HG03378 (cell line): ENCODE data around the gene MOB2.

Source experiments
- ATAC-seq: cut with Tn5 transposase; IDR thresholded peaks from one replicate; pipeline ENCODE4 v1.9.1; 2021; ENCODE audit warnings: mild to moderate bottlenecking, moderate library complexity; ENCODE audit not compliant: unreplicated experiment

MOB2 gene

DNA sequence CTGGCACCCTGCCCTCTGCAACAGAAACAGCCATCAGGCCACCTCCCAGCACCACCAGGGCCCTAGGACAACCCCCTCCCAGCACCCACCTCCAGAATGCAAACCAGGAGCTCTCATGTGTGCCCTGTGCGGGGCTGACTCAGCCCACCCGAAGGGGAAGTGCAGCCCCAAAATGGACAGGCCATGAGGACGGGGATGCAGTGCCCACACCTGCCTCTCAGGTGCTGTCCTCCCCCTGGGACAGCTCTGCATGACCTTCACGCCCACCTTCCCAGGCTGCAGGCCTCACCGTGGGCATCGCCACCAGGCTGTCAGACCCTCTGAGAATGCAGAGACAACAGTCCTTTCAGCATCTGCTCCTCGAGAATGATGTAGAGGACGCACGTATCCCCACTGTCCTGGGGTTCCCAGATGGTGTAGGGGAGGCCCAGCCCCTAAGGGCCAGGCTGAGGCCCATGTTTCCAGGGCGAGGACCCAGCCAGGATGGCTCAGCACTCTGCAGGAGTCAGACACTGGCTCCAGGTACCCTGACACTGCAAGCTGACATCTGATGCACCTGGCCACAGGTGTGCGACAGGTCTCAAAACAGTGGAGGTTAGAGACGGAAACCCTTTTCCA lies 13.5 kb downstream of the MOB2 start:
- ATAC-seq, result no peak

DNA sequence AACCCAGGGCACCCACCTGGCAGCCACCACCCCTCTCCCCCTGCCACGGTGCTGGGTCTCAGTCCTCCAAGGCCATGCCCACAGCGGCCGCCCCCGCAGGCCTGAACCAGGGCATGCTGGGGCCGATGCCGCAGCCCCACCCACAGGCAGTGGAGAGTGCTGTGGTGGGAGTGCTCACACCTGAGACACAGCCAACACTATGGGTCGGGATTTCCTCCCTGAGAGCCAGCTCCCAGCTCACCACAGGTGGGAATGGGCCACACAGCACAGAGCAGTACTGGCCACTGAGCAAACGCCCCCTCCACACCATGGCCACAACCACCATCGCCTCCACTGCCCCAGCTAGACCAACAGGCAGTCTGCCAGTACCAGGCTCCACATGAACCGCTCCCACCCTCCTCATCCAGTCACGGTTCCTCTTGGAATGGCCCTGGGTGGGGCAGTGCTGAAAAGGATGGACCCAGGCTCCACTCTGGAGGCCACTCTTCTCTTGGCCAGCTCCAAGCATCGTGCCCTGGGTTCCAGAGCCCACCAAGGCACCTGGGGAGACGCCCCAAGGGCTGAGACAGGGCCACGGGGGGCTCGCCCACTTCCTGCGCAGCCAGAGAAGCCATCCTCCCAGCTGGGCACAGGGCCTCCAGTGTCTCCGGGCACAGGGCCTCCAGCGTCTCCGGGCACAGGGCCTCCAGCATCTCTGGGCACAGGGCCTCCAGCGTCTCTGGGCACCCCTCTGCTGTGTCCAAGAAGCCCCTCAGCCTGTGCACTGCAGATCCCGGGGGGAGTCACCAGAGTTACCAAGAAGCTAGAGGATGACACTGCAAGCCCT lies 14.2 kb downstream of the MOB2 start:
- ATAC-seq, result no peak

DNA sequence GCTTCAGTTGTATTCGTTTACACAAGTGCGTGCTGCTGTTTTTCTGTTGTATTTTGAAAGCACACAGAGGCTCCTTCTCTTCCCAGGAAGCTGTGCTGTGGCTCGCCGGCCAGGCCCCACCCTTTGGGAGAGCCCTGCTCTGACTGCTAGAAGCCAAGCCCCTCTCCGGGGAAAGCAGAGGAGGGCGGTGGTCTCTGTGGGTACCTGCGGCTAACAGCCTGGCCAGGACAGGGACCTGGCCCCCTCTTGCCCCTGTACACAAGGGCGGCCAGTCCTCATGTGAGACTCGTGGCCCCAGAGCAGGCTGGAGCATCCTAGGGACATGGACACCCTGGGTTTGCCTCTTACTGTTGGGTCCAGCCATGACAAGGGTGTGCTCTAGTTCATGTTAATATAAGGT lies 14.8 kb downstream of the MOB2 start:
- no peak for ATAC-seq

DNA sequence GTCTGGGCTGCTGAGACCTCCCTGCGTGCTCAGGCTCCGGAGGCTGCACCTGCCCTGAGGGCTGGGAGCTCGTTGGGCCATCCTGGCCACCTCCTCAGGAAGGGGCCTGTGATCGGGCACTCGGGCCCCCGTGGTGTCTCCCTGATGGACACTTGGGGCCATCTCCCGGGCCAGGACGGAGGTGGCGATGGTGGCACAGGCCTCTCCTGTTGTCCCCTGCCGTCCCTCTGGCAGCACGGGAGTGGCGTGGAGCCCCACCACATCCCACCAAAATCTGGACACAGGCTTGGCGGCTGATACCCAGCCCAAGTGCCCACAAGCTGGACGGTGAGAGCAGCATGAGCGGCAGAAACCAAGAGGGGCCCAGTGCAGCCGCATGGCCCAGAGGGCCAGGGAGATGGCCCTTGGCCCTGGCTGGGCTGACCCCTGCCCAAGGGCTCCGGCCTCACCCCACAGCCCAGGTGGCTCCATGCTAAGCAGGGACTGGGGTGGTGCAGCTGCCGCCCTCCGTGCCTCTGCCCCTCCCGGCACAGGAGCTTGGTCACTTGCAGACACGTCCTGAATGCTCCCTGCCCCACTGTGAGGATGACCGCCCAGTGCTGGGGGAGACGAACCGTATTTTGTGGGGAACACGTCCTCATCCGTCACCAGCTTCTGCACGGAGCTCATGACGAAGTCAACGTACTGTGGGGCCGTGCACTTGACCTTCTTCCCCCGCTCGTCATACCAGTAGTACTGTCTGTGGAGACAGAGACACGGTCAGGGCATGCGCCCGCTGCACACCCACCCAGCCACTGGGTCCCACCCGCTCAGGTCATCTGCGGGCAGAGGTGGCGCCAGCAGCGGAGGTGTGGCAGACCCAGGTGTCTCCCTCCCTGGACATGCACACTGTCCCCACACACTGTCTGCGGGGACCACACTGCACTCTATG lies 15.6 kb downstream of the MOB2 start:
- no peak for ATAC-seq

DNA sequence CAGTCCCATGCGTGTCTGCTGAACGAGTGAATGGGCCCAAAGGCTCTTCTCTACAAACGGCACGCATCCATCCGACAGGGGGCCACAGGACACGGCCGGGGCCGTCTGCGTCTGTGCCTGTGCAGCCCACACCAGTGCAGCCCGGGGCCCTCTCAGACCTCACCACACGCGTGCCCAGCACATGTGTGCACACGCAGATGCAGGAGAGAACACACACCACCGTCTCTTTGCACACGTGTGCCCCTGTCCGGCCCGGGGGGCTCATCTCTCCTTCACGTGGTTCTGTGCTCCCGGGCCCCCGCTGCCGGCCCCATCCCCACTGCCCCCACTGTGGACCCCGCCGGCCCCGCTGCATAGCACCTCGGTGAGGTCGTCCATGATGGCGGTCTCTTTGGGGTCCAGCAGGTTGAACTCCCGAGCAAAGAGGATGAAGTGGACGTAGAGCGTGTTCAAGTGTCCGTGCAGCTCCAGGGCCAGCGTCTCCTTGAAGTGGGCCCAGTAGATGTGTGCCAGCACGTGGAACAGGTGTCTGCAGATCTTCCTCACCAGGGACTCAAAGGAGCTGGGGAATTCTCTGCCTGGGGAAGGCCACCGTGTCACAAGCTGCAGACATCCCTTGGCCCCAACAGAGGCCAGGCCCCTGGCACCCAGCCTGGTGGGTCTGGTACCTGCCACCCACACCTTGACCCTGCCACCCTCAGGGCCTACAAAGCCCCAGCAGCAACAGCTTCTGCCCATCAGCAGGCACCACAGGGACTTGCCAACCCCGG lies 16.5 kb downstream of the MOB2 start:
- ATAC-seq, result no peak

DNA sequence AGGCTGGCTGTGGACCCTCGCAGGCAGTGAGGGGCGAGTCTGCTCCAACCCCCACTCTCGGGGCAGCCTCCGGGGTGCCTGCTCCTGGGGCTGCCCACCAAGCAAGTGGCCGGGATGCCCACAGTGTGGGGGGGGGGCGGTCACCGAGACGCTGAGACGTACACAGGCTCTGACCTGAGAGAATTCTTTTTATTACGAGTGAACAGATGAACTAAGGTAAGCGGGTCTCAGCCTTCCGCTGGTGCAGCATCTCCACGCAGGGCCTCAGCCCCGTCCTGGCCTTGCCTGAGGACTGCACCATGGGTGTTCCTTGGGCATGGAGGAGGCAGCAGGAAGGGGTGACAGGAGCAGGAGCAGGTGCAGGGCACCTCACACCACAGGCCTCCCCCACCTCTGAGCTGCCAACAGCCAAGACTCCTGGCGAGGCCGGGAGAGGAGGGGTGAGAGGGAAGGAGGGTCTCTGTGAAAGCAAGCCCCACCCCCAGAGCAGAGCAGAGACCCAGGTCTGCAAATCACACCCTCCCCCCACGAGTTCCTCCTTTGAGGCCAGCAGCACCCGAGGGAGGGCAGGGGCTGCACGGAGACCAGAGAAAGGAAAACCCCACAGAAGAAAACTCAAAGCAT lies 17.2 kb downstream of the MOB2 start:
- no peak for ATAC-seq

DNA sequence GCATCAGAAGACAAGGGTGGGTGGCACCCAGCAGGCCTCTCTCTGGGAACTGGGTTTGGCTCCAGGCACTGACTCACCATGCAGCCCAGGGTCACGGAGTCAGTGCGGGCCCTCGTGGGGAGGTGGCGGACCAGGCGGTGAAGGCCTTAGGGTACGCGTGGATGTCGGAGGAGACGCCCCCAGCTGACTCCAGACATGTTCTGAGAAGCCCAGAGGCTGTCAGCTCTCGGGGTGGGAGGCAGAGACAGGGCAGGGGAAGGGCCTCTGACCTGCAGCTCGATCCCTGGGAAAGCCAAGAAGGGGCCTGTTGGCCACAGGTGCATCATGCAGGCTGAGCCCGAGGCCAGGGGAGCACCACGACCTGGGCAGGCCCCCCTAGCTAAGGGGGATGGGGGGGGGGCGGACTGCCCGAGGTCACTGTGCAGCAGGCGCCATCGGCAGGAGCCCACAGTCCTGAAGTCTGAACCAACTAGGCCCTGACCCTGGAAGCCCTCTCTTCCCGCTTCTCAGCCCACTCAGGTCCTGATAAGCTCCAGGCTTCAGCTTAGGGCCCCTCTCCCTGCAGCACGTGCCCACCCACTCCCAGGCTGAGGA lies 18.0 kb downstream of the MOB2 start:
- no peak for ATAC-seq

DNA sequence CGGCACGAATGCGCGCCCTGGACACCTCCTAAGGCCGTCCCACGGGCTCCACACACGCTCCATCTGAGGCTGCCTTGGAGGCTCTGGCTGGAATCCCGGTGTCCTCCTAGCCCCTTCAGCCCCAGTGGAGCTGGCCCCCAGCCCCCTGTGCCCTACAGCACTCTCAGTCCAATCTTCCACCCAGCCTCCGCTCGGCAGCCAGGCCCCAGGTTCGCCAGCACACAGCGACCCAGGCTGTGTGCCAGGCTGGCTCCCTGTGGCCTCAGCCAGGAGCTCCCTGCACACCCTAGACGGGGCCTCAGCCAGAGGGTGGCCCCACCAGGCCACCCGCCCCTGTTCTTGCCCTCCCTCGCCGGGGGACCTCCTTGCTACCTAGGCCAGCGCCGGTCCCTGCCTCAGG lies 18.6 kb downstream of the MOB2 start:
- ATAC-seq, result no peak

DNA sequence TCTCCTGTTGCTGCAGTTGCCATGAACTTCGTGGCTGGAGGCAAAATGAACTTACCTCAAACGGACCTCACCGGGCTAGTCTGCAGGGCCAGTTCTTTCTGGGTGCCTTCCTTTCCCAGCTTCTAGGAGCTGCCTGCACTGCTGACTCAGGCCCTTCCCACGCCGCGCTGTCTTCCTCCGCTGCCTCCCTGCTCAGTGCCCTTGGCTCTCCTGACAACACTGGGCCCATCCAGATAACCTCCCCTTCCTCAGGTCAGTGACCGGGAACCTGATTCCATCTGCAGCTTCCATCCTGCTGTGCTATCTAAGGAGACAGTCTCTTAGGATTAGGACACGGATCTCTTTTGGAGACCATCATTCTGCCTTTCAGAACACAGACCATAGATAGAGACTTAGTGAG lies 19.3 kb downstream of the MOB2 start:
- ATAC-seq, result no peak

DNA sequence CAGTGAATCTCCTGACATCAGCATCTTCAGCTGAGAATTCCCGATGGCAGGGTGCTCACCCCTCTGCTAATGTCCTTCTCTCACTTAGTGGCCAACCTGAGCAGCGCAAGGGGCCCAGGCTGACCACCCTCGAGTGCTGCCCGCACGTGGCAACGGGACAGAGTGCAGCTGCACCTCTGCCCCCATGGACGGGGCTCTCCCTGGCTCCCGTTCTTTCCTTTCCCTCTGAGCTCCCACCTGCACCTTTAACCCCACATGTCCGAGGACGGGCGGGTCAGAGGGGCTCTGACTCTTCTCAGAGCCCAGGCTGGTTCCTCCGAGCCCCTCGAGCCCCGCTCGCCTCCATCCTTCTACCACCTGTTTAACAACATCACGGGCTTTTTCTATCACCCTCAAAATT lies 19.8 kb downstream of the MOB2 start:
- ATAC-seq, result no peak

DNA sequence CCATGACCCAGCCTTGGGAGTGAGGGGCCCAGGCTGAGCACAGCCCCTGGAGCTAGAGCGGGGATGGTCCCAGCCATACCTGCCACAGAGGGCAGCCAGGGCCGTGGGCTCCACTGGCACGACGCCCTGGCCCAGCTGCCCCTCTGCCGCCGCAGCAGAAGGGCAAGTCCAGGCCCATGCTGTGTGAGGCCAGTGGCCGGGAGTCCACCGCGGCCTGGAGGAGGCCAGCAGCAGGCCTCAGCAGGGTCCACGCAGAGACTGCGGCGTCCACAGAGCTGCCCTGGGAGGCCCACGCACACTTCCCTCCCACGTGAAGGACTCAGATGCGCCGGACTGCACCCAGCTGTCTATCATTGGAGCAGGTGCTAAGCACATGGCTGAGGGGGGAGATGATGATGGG lies 23.5 kb downstream of the MOB2 start:
- no peak for ATAC-seq

DNA sequence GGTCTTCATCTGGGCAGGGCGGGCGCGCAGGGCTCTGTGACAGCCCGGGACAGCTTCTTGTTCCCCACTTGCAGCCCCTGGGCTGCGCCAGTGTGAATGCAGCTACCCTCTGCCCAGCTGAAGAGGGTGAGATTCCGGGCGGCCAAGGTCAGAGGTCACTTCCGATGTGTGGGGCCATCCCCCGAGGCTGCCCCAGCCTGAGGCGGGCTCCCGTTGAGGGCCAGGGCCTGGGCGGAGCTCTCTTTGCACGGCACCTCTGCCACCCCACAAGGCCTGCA lies 23.9 kb downstream of the MOB2 start:
- no peak for ATAC-seq

DNA sequence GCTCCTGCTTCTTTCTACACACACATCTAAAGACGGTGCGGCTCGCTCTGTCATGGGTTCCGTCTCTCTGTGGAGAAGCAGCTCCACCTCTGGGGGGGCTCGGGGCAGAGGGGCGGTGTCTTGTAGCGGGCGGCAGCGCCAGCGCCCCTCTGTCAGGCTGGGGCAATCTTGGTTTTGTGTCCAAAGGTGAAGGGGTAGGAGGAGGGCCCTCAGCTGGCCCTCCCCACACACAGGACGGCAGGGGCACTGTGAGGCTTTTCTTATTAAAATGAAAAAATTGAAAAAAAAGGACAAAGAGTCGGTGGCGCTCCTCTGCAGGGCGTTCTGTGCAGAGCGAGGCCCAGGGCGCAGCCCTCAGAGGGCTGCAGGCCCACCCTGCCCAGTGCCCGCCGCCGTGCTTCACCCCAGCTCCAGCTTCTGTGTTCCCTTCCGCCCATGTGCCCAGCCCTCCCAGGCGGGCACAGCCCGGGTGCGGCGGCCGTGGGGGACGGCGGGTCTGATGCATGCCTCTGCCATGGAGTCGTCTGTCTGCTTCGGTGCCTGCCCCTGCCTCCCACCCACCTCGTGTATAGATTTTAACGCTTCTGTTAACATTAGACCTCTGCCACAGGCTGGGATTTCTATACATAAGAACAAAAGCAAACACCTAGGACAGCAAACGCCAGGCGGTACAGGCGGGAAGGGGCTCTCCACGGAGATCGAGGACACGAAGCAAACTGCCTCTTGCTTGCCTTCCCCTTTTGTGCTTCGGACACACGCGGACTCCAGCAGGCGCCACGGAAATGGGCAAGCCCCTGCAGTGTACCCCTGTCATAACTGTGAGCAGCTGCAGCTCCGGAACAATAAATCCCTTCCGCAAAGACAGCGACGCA lies 24.5 kb downstream of the MOB2 start:
- no peak for ATAC-seq

DNA sequence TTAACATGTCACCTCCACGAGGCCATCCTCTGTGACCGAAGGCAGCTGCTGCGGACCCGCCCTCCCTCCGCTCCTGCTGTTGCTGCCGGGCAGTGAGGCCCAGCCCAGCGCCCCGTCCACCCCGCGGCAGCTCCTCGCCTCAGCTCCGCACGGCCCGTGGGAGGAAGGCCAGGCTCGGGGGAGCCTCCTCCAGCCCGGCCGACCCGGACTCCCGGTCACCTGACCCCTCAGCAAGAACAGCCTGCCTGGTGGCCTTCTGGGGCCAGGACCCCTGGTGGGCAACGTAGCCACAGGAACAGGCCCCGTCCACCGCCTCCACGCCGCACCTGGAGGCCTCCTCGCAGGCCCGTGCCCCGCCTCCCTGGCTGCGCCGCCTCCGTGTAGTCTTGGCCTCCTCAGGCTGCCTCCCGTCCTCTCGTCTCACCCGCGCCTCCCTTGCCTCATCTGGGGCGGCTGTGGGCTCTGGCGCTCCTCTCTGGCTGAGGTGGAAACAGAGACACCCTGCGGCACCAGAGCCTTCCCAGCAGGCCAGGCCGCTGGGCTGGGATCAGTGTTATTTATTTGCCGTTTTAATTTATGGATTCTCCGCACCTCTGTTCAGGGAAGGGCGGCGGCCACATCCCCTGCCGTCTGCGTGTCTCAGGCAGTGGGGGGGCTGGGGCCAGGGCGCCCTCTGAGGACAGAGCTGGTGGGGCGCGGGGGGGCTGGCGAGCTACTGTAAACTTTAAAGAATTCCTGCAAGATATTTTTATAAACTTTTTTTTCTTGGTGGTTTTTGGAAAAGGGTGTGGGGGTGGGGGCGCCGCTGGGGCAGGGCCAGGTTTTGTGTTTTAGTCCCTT lies 25.4 kb downstream of the MOB2 start:
- no peak for ATAC-seq

DNA sequence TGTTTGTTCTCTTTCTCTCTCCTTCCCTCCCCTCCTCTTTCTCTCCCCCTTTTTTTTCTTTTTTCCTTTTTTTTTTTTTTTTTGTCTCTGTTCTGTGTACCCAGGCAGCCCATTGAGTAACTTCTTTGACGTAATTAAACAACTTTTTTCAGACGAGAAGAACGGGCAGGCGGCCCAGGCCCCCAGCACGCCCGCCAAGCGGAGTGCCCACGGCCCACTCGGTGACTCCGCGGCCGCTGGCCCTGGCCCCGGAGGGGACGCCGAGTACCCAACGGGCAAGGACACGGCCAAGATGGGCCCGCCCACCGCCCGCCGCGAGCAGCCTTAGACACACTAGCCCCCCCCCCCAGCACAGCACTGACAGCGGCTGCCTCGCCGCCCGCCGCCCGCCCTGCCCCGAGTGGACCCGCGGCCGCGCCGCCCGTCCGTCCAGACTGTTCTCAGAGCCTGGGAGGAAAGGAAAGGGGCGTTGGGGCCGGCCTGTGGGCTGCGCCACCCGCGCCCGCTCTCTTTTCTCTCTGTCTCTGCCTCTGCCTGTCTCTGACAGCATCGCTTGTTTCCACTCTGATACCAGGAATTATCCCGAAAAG lies 26.1 kb downstream of the MOB2 start:
- ATAC-seq, result no peak

DNA sequence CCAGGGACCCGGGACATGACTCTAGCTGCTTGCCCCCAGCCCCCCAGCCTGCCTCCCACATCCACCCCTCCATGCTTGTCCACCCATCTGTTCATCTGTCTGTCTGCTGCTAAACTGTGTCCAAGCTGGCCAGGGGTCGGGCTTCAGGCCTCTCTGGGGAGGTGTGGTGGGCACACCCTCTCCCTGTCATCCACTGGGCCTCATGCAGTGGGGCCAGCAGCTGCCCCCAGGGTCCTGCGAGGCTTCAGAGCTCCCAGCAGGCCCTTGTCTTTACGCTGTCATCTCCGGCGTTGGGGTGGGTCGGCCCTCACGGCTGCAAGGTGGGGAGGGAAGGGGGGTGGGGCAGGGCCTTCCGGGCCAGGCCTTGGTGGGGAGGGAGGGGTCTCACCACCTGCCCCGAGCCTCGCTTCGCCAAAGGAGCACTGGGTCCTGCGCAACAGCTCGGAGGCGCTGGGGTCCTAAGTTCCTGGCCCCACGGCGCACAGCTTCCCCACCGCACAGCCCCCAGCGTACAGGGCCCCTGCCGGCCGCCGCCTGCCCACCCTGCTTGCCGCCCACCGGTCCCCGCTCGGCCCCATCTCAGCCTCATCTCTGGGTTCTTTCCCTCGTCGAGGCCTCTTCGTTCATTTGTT lies 26.7 kb downstream of the MOB2 start:
- ATAC-seq, result no peak

DNA sequence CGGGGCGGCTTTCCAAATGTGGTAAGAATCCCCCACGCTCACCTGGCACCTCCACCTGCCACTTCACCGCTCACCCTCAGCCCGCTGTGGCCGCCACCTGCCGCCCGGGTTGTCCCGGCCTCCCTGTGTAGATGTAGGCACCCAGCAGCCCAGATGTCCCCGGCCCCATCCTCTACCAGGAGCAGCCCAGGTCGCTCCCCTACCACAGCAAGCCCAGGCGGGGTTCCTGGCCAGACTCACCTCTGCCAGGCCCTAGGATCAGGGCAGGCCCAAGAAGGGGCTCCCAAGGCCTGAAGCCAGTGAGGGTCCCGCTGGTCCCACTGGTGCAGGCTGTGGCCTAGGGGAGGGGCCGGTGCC lies 27.4 kb downstream of the MOB2 start:
- ATAC-seq, result no peak
